SK-N-SH (cell line): ENCODE data around the gene RYR3.

Experiments used
- JUND ChIP-seq: IDR thresholded peaks from 2 replicates; pipeline ENCODE4 v1.4.0; 2012
- MXI1 ChIP-seq: IDR thresholded peaks from 2 replicates; pipeline ENCODE4 v1.6.1; 2012; ENCODE audit warnings: mild to moderate bottlenecking, low read depth, low read length, improper control_type of control experiment
- SIN3A ChIP-seq: IDR thresholded peaks from 2 replicates; pipeline ENCODE4 v1.6.1; 2012; ENCODE audit warnings: low read depth, mild to moderate bottlenecking, low read length, moderate library complexity, borderline replicate concordance
- SMC3 ChIP-seq: IDR thresholded peaks from 2 replicates; pipeline ENCODE4 v1.6.1; 2012; ENCODE audit warnings: low read depth, low read length, improper control_type of control experiment
- TF ChIP-seq, protein P1 (sequence below): fragments of 200-600 bp; sonication (generic); IDR thresholded peaks from 2 replicates; pipeline ENCODE4 v1.6.1; 2017; ENCODE audit warnings: antibody characterized with exemption, mild to moderate bottlenecking, moderate library complexity
- TF ChIP-seq, protein P2 (sequence below): IDR thresholded peaks from 2 replicates; pipeline ENCODE4 v1.6.1; 2012; ENCODE audit warnings: mild to moderate bottlenecking, low read depth, low read length, moderate library complexity

DNA sequence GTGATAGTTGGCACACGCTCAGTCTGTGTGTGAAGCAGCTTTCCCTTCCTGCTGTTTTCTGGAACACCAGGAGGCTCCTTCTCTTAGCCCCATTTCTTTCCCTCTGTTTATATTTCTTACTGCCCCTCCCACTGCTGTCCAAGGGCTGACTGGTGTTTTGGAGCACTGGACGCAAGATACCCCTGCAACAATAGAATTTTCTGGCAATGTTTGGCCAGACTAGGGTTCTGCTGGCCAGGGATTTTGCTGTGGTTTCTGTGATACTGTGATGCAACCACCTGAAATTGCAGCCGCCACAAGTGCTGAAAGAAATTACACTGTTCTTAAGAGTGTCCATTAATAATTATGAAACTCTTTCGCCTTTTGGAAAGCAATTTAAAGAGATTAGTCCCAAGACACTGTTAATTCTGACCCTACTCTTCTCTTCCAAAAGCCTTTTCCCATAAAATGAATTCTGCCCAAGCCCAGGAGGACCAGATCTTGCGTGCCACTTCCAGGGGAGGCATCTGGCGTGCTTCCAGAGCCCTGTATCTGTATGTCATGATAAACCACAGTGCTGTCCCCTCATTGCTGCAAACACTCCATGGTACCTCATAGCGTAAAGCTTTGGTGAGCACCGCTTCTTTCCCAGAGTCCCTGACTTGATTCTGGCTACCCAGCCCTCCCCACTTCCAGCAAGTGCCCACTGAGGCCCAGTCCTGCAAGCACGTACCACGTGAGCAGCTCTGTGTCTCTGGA is 498.1 kb downstream of the RYR3 start:
- no peak for TF ChIP-seq JUND
- TF ChIP-seq SIN3A = no peak
- TF ChIP-seq, protein P1, sequence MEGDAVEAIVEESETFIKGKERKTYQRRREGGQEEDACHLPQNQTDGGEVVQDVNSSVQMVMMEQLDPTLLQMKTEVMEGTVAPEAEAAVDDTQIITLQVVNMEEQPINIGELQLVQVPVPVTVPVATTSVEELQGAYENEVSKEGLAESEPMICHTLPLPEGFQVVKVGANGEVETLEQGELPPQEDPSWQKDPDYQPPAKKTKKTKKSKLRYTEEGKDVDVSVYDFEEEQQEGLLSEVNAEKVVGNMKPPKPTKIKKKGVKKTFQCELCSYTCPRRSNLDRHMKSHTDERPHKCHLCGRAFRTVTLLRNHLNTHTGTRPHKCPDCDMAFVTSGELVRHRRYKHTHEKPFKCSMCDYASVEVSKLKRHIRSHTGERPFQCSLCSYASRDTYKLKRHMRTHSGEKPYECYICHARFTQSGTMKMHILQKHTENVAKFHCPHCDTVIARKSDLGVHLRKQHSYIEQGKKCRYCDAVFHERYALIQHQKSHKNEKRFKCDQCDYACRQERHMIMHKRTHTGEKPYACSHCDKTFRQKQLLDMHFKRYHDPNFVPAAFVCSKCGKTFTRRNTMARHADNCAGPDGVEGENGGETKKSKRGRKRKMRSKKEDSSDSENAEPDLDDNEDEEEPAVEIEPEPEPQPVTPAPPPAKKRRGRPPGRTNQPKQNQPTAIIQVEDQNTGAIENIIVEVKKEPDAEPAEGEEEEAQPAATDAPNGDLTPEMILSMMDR = no peak
- TF ChIP-seq, protein P2, sequence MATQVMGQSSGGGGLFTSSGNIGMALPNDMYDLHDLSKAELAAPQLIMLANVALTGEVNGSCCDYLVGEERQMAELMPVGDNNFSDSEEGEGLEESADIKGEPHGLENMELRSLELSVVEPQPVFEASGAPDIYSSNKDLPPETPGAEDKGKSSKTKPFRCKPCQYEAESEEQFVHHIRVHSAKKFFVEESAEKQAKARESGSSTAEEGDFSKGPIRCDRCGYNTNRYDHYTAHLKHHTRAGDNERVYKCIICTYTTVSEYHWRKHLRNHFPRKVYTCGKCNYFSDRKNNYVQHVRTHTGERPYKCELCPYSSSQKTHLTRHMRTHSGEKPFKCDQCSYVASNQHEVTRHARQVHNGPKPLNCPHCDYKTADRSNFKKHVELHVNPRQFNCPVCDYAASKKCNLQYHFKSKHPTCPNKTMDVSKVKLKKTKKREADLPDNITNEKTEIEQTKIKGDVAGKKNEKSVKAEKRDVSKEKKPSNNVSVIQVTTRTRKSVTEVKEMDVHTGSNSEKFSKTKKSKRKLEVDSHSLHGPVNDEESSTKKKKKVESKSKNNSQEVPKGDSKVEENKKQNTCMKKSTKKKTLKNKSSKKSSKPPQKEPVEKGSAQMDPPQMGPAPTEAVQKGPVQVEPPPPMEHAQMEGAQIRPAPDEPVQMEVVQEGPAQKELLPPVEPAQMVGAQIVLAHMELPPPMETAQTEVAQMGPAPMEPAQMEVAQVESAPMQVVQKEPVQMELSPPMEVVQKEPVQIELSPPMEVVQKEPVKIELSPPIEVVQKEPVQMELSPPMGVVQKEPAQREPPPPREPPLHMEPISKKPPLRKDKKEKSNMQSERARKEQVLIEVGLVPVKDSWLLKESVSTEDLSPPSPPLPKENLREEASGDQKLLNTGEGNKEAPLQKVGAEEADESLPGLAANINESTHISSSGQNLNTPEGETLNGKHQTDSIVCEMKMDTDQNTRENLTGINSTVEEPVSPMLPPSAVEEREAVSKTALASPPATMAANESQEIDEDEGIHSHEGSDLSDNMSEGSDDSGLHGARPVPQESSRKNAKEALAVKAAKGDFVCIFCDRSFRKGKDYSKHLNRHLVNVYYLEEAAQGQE = no peak
- no peak for TF ChIP-seq MXI1
- no peak for TF ChIP-seq SMC3
